H9 (cell line): ENCODE measurements around the gene MYRF. TPM values are rescaled to one million over a fixed set of nuclear protein-coding genes. Genes with fewer than 3 reads are reported as not detected.

Experiments used
- DNase-seq: peaks from one replicate; pipeline ENCODE4 v3.0.0-alpha.2; 2017
- H2AFZ ChIP-seq: one replicate; pipeline ENCODE4 v1.6.1; 2013; ENCODE audit warnings: mild to moderate bottlenecking, low read length, control low read depth, moderate library complexity
- H2AK5ac ChIP-seq: 2 replicates; pipeline ENCODE4 v1.6.1; 2013; ENCODE audit warnings: low read length, control low read depth, mixed read lengths; ENCODE audit not compliant: insufficient read length
- H2BK120ac ChIP-seq: one replicate; pipeline ENCODE4 v1.6.1; 2013; ENCODE audit warnings: low read depth, mild to moderate bottlenecking, low read length, control low read depth, inconsistent platforms; ENCODE audit not compliant: poor library complexity, severe bottlenecking
- H2BK12ac ChIP-seq: 2 replicates; pipeline ENCODE4 v1.6.1; 2013; ENCODE audit warnings: low read length, control low read depth, mixed read lengths, low read depth; ENCODE audit not compliant: insufficient read length
- H2BK15ac ChIP-seq: 2 replicates; pipeline ENCODE4 v1.6.1; 2013; ENCODE audit warnings: low read depth, low read length, control low read depth
- H2BK20ac ChIP-seq: one replicate; pipeline ENCODE4 v1.6.1; 2013; ENCODE audit warnings: low read depth, mild to moderate bottlenecking, low read length, control low read depth, inconsistent platforms; ENCODE audit not compliant: poor library complexity, severe bottlenecking
- H2BK5ac ChIP-seq: 2 replicates; pipeline ENCODE4 v1.6.1; 2013; ENCODE audit warnings: low read length, control low read depth, mixed read lengths; ENCODE audit not compliant: insufficient read length
- H3K14ac ChIP-seq: 2 replicates; pipeline ENCODE4 v1.6.1; 2013; ENCODE audit warnings: low read length, control low read depth; ENCODE audit not compliant: insufficient read depth
- H3K18ac ChIP-seq: 2 replicates; pipeline ENCODE4 v1.6.1; 2013; ENCODE audit warnings: low read depth, mild to moderate bottlenecking, mixed read lengths, low read length, control low read depth; ENCODE audit not compliant: insufficient read length
- H3K23ac ChIP-seq: 2 replicates; pipeline ENCODE4 v1.6.1; 2013; ENCODE audit warnings: low read length, control low read depth, mixed read lengths, low read depth; ENCODE audit not compliant: insufficient read length
- H3K23me2 ChIP-seq: 2 replicates; pipeline ENCODE4 v1.6.1; 2013; ENCODE audit warnings: low read depth, mild to moderate bottlenecking, mixed read lengths, low read length, control low read depth; ENCODE audit not compliant: insufficient read length, poor library complexity, severe bottlenecking
- H3K27ac ChIP-seq: 2 replicates; pipeline ENCODE4 v1.5.1; 2013; ENCODE audit warnings: low read length, control low read depth, mixed read lengths, low read depth; ENCODE audit not compliant: insufficient read length
- H3K27me3 ChIP-seq: 2 replicates; pipeline ENCODE4 v1.6.1; 2013; ENCODE audit warnings: low read length, control low read depth, inconsistent platforms; ENCODE audit not compliant: insufficient read depth
- H3K4ac ChIP-seq: 2 replicates; pipeline ENCODE4 v1.6.1; 2013; ENCODE audit warnings: low read depth, mild to moderate bottlenecking, control low read depth, inconsistent platforms, low read length, moderate library complexity
- H3K4me1 ChIP-seq: 2 replicates; pipeline ENCODE4 v1.6.1; 2013; ENCODE audit warnings: low read length, control low read depth, inconsistent platforms; ENCODE audit not compliant: insufficient read depth
- H3K4me2 ChIP-seq: 2 replicates; pipeline ENCODE4 v1.6.1; 2013; ENCODE audit warnings: low read length, control low read depth, mixed read lengths; ENCODE audit not compliant: insufficient read length, insufficient read depth
- H3K56ac ChIP-seq: 2 replicates; pipeline ENCODE4 v1.6.1; 2013; ENCODE audit warnings: low read depth, mild to moderate bottlenecking, mixed read lengths, low read length, control low read depth; ENCODE audit not compliant: insufficient read length
- H3K79me1 ChIP-seq: 2 replicates; pipeline ENCODE4 v1.6.1; 2013; ENCODE audit warnings: low read depth, mild to moderate bottlenecking, moderate library complexity, low read length, control low read depth, inconsistent platforms; ENCODE audit not compliant: insufficient read depth, poor library complexity, severe bottlenecking
- H3K79me2 ChIP-seq: 2 replicates; pipeline ENCODE4 v1.6.1; 2013; ENCODE audit warnings: low read length, control low read depth, inconsistent platforms; ENCODE audit not compliant: insufficient read depth
- H3K9ac ChIP-seq: 2 replicates; pipeline ENCODE4 v1.6.1; 2013; ENCODE audit warnings: low read length, control low read depth, mixed read lengths; ENCODE audit not compliant: insufficient read length; ENCODE audit errors: extremely low read depth
- H3K9me3 ChIP-seq: one replicate; pipeline ENCODE4 v1.6.1; 2013; ENCODE audit warnings: low read depth, low read length, inconsistent platforms; ENCODE audit not compliant: control insufficient read depth
- H3T11ph ChIP-seq: one replicate; pipeline ENCODE4 v1.6.1; 2013; ENCODE audit warnings: mild to moderate bottlenecking, low read length, control low read depth, inconsistent platforms
- H4K20me1 ChIP-seq: one replicate; pipeline ENCODE4 v1.6.1; 2013; ENCODE audit not compliant: control insufficient read depth, insufficient read length, insufficient read depth
- H4K5ac ChIP-seq: 2 replicates; pipeline ENCODE4 v1.6.1; 2013; ENCODE audit warnings: low read depth, mild to moderate bottlenecking, mixed read lengths, low read length, control low read depth; ENCODE audit not compliant: insufficient read length
- H4K8ac ChIP-seq: replicated peaks from 2 replicates; pipeline ENCODE4 v1.6.1; 2013; ENCODE audit warnings: low read length, control low read depth, mixed read lengths, low read depth; ENCODE audit not compliant: insufficient read length
- H4K91ac ChIP-seq: 2 replicates; pipeline ENCODE4 v1.6.1; 2013; ENCODE audit warnings: low read depth, mild to moderate bottlenecking, moderate library complexity, mixed read lengths, low read length, control low read depth; ENCODE audit not compliant: insufficient read length
- H3K27ac Mint-ChIP-seq, 3 experiments: 2 replicates in 2 of 3; 3 replicates in 1 of 3; pipeline ENCODE4 v1.8.0; 2020 to 2021; ENCODE audit warnings: mixed read lengths in 3 of 3, mild to moderate bottlenecking in 1 of 3, moderate library complexity in 1 of 3
- H3K27me3 Mint-ChIP-seq: 2 replicates; pipeline ENCODE4 v1.8.0; 2021; ENCODE audit warnings: low read depth, mild to moderate bottlenecking, moderate library complexity, mixed read lengths
- H3K36me3 Mint-ChIP-seq, 3 experiments: 2 replicates in 2 of 3; 3 replicates in 1 of 3; pipeline ENCODE4 v1.8.0; 2020 to 2021; ENCODE audit warnings: low read depth in 3 of 3, mixed read lengths in 3 of 3; ENCODE audit not compliant: insufficient read depth in 1 of 3
- H3K4me1 Mint-ChIP-seq, 2 experiments: 2 replicates each; pipeline ENCODE4 v1.8.0; 2020; ENCODE audit warnings: mixed read lengths in 2 of 2
- H3K4me3 Mint-ChIP-seq, 2 experiments: 2 replicates in 1 of 2; 3 replicates in 1 of 2; pipeline ENCODE4 v1.8.0; 2020 to 2021; ENCODE audit warnings: mild to moderate bottlenecking in 2 of 2, mixed read lengths in 2 of 2, moderate library complexity in 1 of 2
- H3K9me3 Mint-ChIP-seq, 2 experiments: 2 replicates in 1 of 2; 3 replicates in 1 of 2; pipeline ENCODE4 v1.8.0; 2020; ENCODE audit warnings: mild to moderate bottlenecking in 2 of 2, mixed read lengths in 2 of 2, moderate library complexity in 1 of 2
- WGBS: extraction: QIAGEN DNeasy Blood & Tissue Kit; methylation state at CpG from one replicate; pipeline ENCODE4 v1.1.7; 2013; ENCODE audit warnings: missing lambda C conversion rate, low lambda C conversion rate, mixed read lengths; ENCODE audit not compliant: insufficient read length; ENCODE audit errors: extremely low coverage; 5-methylcytosine and 5-hydroxymethylcytosine counted together
- total RNA-seq: library from RNA; stranded (reverse); gene quantifications from 2 replicates; pipeline ENCODE4 v1.2.1, GENCODE V29; 2021
- TF ChIP-seq, protein P1 (sequence below): fragments of 200-600 bp; sonication (generic); conservative IDR thresholded peaks from 3 replicates; pipeline ENCODE4 v1.8.0; 2021; ENCODE audit warnings: antibody characterized with exemption, mild to moderate bottlenecking

Gene MYRF
- total RNA-seq, 1 experiment from 2014 or later, result 13.9 TPM

DNA sequence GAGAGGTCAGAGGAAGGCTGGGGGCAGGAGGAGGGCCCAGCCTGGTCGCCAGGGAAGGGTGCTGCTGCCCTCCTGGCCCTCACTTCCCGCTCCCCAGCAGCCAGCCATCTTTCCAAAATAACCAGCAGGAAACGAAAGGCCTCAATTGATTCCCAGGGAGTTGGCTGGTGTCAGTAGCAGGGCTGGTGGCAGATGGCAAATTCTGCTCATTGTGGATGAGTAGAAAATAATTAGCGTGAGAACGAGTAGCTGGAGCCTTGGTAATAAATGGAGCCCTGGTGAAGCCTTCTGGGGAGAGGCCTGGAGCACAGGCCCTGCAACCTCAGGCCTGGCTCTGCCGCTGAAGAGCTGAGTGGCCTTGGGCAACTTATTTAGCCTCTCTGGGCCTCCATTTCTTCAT is 40.9 kb upstream of the MYRF start:
- H3K18ac ChIP-seq, result no peak overlapping the region
- no peak overlapping the region for H3K27ac ChIP-seq
- no peak overlapping the region for H3K23ac ChIP-seq
- peaks cover 5% of the 10 kb centered on the region; the same call in 1 of the 2 replicates for H3K4me1 ChIP-seq
- H3T11ph ChIP-seq, result no peak overlapping the region
- no peak overlapping the region for H2BK20ac ChIP-seq
- H2AK5ac ChIP-seq, result no peak overlapping the region
- Mint-ChIP-seq H3K36me3 (no peaks in the 10 kb centered on the region), H3K4me1 (peaks cover 33 to 43% of the 10 kb centered on the region in 2 experiments), H3K4me3 (no peak overlapping the region), H3K9me3 (no peaks in the 10 kb centered on the region), H3K27me3 (no peaks in the 10 kb centered on the region), H3K27ac (no peak overlapping the region)
- no peak overlapping the region for H4K8ac ChIP-seq
- no peak overlapping the region for H2AFZ ChIP-seq
- H3K27me3 ChIP-seq, result no peaks in the 10 kb centered on the region
- H3K14ac ChIP-seq, result no peak overlapping the region
- no peaks in the 10 kb centered on the region for H4K20me1 ChIP-seq
- DNase-seq, result no peak
- no peaks in the 10 kb centered on the region for H3K79me2 ChIP-seq
- H4K5ac ChIP-seq, result no peak overlapping the region
- no peak overlapping the region for H2BK15ac ChIP-seq
- H3K4ac ChIP-seq, result no peak overlapping the region
- H3K9me3 ChIP-seq, result no peaks in the 10 kb centered on the region
- H3K56ac ChIP-seq, result no peak overlapping the region
- no peak overlapping the region for H3K9ac ChIP-seq
- H2BK120ac ChIP-seq, result no peak overlapping the region
- H2BK12ac ChIP-seq, result no peak overlapping the region
- H3K4me2 ChIP-seq, result no peak overlapping the region
- H2BK5ac ChIP-seq, result no peak overlapping the region
- TF ChIP-seq, protein P1, sequence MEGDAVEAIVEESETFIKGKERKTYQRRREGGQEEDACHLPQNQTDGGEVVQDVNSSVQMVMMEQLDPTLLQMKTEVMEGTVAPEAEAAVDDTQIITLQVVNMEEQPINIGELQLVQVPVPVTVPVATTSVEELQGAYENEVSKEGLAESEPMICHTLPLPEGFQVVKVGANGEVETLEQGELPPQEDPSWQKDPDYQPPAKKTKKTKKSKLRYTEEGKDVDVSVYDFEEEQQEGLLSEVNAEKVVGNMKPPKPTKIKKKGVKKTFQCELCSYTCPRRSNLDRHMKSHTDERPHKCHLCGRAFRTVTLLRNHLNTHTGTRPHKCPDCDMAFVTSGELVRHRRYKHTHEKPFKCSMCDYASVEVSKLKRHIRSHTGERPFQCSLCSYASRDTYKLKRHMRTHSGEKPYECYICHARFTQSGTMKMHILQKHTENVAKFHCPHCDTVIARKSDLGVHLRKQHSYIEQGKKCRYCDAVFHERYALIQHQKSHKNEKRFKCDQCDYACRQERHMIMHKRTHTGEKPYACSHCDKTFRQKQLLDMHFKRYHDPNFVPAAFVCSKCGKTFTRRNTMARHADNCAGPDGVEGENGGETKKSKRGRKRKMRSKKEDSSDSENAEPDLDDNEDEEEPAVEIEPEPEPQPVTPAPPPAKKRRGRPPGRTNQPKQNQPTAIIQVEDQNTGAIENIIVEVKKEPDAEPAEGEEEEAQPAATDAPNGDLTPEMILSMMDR, result no peak
- no peaks in the 10 kb centered on the region for H3K79me1 ChIP-seq
- WGBS, result no CpG with 5 or more reads among the region's 6 CpGs
- H4K91ac ChIP-seq, result no peak overlapping the region
- H3K23me2 ChIP-seq, result no peaks in the 10 kb centered on the region
